GM18498 (cell line): ENCODE results near the gene VPS8.

ENCODE experiments used
- ATAC-seq: cut with Tn5 transposase; IDR thresholded peaks from one replicate; pipeline ENCODE4 v1.9.1; 2021; ENCODE audit warnings: mild to moderate bottlenecking, moderate library complexity; ENCODE audit not compliant: unreplicated experiment

Gene VPS8

DNA sequence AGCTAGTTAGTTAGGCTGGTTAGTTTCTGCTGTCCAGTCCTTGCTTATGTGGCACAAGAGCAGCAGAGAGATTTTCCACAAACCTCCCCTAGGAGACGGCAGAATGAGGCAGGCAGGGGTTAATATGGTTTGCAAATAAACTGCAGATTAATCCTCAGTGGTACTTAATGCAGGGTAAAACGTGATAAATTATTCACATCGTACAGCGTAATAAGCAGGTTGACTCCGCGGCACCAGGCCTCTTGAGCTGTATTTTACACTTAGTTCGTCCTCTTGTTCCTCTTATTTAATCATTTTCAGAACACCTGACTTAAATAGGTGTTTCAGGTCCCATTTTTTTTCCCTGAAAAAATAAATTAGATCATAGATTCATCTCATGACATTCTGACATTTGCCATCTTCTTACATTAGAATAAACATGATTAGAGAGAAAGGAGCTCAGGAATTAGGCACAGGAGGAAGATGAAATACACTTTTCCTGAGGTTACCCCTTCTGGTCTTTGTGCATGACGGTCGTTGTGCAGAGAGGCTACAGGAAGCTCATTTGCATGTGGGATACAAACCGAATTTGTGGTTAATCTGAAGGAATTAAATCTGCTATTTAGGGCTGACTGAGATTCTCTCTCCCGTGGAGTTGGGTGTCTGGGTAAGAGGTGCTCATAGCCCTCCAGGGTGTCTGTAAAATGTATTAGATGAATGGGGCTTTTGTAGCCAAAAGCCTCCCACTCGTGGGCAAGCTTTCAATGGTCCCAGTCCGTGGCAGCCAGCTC, 27.1 kb upstream of the VPS8 start:
- ATAC-seq, result no peak

DNA sequence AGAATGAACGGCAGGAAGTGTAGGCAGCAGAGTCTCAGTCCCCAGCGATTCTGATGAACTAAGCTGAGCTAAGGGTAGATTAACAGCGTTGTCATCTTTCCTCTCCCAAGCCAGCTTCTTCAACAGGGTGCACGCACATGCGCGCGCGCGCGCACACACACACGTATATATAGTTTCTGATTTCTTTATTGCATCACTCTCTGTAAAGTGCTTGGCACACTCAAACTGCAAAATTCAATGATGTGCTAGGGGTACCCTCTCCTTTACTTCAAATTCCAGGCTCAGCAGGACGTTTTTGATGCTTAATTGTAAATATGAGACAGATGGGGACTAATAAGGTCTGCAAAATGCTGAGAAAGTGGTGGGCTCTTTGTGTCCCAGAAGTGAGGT, 26.1 kb upstream of the VPS8 start:
- no peak for ATAC-seq

DNA sequence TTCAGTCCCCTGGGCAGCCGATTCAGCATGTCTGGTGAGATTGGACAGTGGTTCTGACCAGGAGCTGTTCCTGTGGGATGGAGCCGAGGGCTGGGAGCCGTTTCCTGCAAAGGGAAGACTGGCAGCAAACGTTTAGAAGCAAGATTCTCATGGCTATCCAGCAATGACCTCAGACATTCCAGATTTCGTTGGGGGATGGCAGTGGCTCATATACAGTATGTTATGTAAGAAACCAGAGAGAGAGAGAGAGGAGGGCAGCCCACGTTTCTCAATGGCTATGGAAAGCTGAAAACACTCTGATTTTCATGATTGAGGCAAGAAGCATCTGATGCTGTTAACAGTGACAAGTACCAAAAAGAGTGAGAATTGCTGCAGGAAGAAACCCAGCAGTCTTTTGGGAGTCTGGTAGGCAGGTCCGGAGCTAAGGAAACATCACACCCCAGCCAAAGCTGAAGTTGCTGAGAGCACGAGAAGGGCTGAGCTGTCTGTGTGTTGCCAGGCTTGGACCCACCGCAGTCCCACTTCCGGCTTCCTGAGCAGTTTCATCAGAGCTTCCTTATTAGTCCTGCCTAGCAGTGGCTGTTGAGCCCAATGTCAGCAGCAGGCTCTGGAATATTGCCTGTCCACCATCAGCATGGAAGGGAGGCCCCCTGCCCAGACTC, 25.6 kb upstream of the VPS8 start:
- ATAC-seq, result no peak

DNA sequence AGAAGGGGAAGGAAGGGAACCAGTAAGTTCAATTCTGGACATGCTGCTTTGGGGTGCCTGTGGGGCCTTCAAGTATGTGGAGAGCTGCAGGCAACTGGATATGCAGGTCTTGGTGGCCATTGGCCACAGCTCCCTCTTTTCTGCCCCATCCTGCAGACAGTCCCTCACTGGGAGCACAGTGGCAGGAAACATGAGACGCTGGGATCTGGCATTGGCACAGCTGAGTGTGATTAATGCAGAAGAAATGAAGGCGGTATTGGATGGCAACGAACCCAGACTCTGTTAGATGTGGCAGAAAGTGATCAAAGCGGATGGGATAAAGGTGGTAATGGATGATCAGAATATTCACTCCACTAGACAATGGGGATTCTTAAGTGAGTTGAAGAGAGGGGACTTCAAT, 23.2 kb upstream of the VPS8 start:
- ATAC-seq, result no peak

DNA sequence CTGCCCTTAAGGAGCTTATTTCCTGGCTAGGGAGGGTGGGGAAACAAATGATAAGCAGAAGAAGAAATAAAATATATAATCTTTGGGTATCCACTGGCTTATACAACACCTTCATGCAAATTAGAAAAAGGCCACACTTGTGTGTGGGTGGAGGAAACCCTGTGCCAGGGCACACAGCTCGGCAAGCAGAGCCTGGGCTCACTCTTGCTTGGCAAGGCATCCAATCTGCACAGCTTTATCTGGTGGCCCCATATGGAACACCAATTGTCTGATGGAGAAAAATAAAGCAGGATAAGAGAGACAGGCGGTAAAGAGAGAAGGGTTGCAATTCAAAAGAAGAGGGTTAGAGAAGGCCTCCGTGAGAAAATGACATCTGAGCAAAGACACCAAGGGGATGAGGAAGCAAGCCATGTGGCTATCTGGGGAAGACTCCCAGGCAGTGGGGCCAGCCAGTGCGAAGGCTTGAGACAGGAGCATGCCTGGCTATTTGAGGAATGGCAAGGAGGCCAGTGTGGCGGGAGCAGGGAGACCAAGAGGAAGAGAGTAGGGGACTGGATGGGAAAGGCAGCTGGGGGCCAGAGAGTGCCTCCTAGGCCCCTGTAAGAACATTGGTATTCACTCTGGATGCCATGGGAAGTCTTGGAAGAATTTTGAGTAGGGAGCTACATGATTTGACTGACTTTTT, 22.5 kb upstream of the VPS8 start:
- no peak for ATAC-seq

DNA sequence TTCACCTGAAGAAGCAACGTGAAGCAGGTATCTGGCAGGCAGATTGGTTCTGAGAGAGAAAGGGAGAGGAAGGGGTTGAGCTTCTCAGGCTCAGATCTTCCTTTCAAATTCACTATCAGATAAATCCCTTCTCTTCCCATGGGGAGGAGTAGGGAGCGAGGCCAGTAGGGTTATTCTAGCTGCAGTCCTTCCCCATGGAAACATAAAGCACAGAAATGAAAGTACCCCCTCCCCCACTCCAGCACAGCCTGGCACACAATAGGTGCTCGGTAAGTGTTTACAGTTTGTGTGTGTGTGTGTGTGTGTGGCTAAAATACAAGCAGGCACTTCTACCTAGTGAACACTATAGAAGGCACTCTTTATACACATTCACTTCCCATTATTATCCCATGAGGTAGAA, 20.8 kb upstream of the VPS8 start:
- no peak for ATAC-seq

DNA sequence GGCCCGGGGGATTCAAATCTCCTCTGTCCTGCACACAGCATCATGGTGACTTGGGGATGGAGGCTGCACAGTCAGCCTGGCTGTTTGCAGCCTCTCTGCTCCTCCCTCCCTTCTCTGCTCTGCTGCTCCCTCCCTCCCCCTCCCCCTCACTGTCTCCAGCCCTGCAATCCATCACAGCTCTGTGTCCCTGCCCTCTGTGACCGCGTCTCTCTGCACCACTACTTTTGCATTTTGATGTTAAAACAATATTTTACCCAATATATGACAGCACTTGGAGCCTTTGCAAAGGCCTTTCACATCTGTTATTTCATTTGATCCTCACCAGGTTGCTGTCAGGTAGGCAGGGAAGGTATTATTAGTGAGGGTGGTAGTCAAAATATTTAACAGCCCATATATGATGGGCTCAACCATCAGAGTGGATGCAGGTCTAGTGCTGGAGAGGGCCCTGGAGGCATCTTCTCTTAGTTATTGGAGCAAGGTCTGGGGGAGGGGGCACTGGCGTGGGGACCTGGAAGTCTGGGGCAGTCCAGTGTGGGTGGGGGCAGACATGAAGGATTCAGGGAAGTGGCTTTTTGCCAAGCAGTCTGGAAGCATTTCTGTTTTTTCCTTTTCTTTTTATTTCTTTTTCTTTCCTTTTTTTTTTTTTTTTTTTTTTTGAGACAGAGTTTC, 16.3 kb upstream of the VPS8 start:
- ATAC-seq, result no peak

DNA sequence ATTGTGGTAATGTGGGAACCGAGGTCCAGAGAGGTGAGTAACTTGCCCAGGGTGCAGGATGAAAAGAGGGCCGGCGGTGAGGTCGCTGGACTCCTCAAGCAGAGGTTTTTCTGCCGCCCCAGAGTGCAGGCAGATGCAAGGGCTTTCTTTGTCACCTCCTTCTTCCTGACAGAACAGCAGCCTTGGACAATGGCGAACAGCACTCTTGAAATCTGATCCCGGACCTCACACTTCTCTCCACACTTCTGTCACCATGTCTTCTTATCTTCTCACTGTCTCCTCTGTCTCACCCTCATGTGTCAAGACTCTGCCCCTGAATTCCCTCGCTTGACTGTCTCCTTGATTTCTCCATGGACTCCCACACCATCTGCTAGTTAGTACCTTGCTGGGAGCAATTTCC, 15.4 kb upstream of the VPS8 start:
- no peak for ATAC-seq

DNA sequence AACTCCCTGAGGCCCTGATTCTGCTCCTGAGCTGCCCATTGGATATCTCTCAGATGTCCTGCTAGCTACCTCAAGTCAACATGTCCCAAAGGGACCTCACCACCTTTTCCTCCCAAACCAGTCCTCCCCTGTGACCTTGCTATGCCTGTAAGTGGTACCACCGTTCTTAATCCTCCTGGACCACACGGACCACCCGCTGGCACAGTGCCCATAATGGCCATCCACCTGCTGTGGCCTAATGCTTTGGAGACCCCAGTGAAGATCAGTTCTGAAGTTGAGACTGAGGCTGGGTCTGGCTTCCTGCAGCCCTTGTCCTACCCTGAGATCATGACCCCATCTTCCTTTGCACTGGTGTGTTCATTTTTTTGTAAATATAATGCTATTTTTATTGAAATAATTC, 15.0 kb upstream of the VPS8 start:
- ATAC-seq, result no peak

DNA sequence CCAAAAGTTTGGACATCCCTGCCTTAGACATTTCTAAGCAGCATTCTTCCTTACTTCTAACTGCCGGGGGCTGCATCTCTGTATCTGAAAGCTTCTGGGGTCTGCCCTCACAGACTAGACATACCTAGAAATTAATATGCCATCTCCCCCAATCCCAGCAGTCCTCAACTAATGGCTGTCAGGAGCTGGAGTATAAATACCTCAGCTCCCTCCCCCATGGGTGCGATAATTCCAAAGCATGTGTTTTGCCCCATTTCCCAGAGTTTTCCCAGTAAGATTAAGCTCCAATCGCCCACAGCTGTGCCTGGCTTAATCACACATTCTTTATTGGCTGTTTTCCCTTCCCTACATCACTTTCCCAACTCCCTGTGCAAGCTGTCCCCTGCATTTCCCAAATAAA, 13.8 kb upstream of the VPS8 start:
- no peak for ATAC-seq

DNA sequence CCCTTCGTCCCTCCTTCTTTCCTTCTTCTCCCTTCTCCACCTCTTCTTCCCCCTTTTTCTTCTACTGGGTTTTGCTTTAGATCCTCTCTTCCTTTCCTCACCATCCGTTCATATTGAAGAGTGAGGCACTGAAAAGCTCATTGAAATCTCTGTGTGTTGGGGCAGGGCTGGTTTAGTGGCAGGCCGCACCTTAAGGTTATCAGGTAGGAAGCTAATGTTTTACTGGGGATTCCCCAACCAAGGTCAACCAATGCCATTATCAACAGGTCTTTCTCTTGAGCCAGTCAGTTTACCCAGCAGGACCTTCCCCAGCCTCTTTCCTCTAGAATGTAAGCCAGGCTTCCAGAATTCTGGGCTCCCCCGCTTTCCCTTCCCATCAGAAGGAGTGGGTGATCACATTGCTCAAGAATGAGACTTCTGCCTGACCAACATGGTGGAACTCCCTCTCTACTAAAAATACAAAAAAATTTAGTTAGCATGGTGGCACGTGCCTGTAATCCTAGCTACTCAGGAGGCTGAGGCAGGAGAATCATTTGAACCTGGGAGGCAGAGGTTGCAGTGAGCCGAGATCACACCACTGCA, 11.5 kb upstream of the VPS8 start:
- no peak for ATAC-seq

DNA sequence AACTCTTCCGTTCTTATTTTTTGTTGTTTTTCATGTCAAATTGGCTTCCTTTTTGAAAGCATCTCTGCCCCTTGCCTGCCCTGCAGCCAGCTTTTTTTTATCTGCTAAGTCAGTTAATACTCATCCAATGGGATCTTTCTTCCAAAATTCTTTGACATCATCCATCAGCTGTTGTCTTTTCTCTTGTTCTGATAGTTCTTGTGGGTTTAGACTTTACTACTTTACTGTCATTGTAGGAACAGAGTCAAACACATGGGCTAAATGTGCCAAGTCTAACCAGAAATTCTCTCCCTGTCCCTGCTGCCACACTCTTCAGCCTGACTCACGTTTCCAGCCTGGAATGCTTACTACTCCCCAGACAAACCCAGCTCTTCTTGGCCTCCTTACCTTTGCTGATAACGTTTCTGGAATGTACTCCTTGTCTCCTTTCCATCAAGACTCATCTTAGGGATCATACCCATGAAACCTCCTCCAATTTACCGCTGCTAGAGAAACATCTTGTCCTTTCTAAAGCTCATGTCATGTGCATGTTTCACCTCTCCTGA, 10.7 kb upstream of the VPS8 start:
- no peak for ATAC-seq

DNA sequence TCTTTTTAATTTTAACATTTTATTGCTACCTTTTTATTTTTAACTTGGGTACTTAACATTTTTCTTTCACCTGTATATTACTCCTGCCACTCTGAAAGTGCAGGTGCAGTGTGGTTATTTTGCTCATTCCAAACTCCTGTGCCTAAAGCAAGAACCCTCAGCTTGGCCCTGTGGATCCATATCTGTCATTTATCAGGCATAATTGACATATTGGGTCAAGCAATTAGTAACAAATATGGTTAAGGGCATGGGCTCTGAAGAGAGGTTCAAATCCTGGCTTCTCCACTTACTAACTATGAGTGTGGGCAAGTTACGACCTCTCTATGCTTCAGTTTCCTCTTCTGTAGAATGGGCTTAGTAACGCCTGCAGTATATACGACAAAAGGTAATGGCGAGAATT, 9.8 kb upstream of the VPS8 start:
- ATAC-seq, result no peak

DNA sequence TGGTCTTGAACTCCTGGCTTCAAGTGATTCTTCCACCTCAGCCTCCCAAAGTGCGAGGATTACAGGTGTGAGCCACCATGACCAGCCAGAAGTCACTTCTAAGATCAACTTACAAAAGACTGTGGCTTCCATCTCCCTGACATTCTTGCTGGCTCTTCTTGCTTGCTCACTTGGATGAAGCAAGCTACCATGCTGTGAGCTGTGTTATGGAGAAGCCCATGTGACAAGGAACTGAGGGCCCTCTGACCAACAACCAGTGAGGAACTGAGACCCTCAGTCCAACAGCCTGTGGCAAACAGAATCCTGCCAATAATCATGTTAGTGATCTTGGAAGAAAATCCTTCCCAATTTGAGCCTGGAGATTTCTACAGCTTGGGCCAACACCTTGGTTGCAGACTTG, 7.2 kb upstream of the VPS8 start:
- no peak for ATAC-seq

DNA sequence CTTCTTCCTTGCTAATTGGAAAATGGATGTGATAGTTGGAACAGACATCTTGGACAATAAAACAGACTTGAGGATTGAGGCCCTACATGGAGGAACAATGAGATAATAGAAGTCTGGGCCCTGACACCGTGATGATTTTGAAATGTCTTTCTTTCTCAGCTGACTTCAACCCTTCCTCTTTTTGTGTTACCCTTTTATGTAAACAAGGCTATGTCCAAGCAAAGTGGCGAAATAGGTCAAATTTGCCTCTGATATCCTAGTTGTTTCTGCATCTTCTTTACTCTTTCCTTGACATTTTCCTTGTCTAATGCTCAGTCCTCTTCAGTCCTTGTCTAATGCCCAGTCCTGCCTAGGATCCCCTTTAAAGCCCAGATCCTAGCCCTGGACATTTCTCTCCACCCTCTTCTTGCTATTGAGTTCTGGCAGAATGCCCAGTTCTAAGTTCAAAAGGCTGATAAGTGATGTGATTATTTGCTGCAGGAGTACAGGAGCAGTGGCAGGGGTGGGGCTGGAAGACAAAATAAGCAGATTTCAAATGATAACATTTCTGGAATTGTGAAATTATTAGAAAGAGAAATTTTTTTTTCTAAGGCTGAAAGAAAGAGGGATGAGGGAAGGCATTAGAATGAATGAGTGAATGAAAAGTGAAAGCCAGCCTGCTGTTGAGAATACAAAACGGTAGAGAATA, 6.5 kb upstream of the VPS8 start:
- no peak for ATAC-seq

DNA sequence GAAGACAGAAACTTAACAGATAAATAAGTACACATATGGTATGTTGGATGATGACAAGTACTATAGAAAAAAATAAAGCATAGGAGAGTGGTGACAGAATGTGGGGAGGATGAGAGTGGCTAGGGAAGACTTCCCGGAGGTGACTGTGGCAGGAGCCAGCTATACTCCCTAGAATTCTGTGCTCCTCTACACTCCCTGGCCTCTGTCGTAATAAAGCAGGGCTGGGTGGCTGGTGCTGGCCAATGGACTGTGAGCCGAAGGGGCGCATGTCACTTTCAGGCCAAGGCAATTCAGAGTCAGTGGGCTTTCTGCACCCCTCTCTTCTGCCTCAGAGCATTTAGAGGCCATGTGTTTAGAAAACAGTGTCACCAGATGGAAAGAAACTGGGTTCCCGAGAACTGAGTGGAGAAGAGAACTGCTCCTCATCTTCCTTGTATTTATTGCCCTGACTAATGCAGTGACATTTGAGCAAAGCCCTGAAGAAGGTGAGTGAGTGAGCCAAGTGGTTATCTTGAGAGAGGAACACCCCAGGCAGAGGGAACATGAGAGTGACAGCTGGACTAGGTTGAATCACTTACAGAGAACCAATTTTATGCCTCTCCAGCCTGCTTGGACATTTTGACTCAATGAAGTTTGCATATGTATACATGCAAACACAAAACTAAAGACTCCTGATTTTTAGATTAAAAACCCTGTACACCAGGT, 5.2 kb upstream of the VPS8 start:
- no peak for ATAC-seq

DNA sequence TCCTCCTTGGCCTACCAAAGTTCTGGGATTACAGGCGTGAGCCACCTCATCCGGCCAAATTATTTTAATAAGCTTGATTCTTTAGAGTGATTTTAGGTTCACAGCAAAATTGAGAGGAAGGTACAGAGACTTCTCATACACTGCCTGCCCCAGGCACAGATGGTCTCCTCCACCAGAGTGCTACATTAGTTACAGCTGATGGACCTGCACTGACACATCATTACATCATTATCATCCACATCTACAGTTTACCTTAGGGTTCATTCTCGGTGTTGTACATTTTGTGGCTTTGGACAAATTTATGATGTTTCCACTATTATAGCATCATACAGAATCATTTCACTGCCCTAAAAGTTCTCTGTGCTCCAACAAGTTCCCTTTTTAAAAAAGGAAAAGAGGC, 4.4 kb upstream of the VPS8 start:
- no peak for ATAC-seq

DNA sequence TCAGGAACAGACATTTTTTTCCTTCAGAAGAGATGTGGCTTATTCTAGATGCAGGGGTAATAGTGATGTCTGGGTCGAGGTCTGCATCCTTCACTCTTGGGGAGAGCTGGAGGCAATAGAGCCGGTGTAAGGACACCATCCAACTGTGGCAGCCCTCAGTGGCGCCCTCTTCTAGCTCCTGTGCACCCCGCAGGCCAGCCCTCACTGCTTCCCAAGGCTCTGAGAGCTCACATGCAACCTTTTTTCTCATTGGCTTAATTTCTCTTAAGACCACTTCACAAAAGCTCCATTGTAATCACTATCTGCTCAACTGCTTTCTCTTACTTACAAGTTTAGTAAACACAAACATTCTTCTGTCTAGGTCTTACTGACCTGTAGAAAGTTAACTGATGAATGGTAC, 3.9 kb upstream of the VPS8 start:
- no peak for ATAC-seq

DNA sequence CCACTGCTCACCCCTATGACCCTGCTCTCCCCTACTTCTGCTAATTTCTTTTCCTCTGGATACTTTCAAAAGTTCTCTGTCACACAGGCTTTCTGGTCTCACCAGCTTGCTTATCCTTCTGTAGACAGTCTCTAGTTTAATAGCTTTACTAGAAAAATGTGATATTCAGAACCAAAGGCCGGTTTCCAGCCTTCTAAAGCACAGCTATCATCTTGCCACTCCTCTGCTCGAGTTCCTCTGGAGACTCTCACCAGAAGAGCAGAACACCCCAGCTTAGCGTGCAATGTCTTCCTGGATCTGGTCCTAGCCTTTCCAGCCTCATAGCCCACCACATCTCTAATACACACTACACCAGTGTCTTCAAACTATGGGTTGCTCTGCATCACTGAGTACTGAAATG, 1.8 kb upstream of the VPS8 start:
- ATAC-seq, result no peak

DNA sequence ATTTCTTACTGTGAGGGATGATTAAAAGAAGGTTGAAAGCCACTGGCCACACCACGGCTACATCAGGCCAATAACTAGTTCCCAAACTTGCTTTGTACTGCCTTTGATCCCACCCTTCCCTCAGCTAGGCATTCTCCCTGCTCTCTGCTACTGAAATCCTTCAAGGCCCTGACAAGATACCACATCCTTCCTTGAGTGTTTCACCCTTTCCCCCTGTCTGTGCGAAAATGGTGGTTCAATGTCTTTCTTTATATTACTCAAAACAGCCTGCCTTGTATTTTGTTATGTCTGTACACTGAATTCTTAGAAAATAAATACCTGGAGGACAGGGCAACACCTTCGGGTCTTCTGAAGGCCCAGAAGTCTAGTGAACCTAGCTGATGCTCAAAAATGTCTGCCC, 932 bp upstream of the VPS8 start:
- ATAC-seq, result no peak
